ENCODE data around the gene CHN1. TPM values are rescaled to one million over a fixed set of nuclear protein-coding genes. Genes with fewer than 3 reads are reported as not detected.

Gene CHN1
- total and polyA plus RNA-seq, 2 of the 8 experiments (the other 6 are each of a cell fraction or from before 2014, with no cell fraction given) = 54.0 to 65.7 TPM

GRCh38 chr2:174863183-174863582 is 142.0 kb downstream of the CHN1 start:
- no peak for DNase-seq (ENCODE audit: low read depth in 1 of 2, low spot score in 2 of 2)
- H3K4ac ChIP-seq (replicated peaks; ENCODE audit: insufficient read length, low read depth, low read length) = no peak overlapping the region
- no peak overlapping the region for H2BK20ac ChIP-seq (ENCODE audit: low read length)
- H2BK120ac ChIP-seq (replicated peaks; ENCODE audit: low read depth, low read length) = no peak overlapping the region
- H3K36me3 ChIP-seq (ENCODE audit: control insufficient read depth in 2 of 4, insufficient read depth in 4 of 4, low read length in 3 of 4) = no peaks in the 10 kb centered on the region
- H2AFZ ChIP-seq (ENCODE audit: low read length) = no peak overlapping the region
- H4K5ac ChIP-seq (ENCODE audit: insufficient read length, low read depth, low read length) = no peak overlapping the region
- H3K4me3 ChIP-seq (ENCODE audit: extremely low read depth in 1 of 4, insufficient read depth in 2 of 4, low read depth in 3 of 4, low read length in 4 of 4) = no peak overlapping the region
- H3K79me1 ChIP-seq (ENCODE audit: low read depth, low read length) = no peaks in the 10 kb centered on the region
- no peak overlapping the region for H4K8ac ChIP-seq (ENCODE audit: extremely low read depth, insufficient read depth, low read length)
- no peaks in the 10 kb centered on the region for H3K23me2 ChIP-seq (ENCODE audit: low read depth, low read length)
- no peak overlapping the region for H2AK5ac ChIP-seq (ENCODE audit: low read depth, low read length)
- H3K18ac ChIP-seq (ENCODE audit: extremely low read depth, low read length) = no peak overlapping the region
- no peak overlapping the region for H3K14ac ChIP-seq (ENCODE audit: insufficient read length)
- WGBS, 2 experiments (ENCODE audit: extremely low coverage in 1 of 2, insufficient coverage in 1 of 2, insufficient read length in 1 of 2, insufficient replicate concordance in 2 of 2, low coverage in 1 of 2, low lambda C conversion rate in 2 of 2, missing lambda C conversion rate in 1 of 2) = 93% methylated on average over 1 of the region's 1 CpG; no CpG with 5 or more reads in 1 of the 2 experiments
- H3K4me2 ChIP-seq (ENCODE audit: insufficient read depth in 1 of 2, low read depth in 2 of 2, low read length in 2 of 2) = no peak overlapping the region
- H3K4me1 ChIP-seq (replicated peaks in 1 of 4; ENCODE audit: control insufficient read depth in 3 of 4, insufficient read depth in 4 of 4, low read length in 3 of 4) = peaks cover 0 to 9% (median 3%) of the 10 kb centered on the region in 4 experiments; a peak in 2 of 7 replicates
- ChIA-PET CTCF (ENCODE audit: partially characterized antibody) (no interaction called here), POLR2A (ENCODE audit: partially characterized antibody) (no interaction called here)
- H3K27ac ChIP-seq (ENCODE audit: low read depth, low read length) = no peak overlapping the region
- H3K23ac ChIP-seq (ENCODE audit: insufficient read length) = no peak overlapping the region
- peaks cover 0 to 8% of the 10 kb centered on the region in 2 experiments; a peak in 1 of 4 replicates for H3K79me2 ChIP-seq (ENCODE audit: control insufficient read depth in 1 of 2, insufficient read depth in 2 of 2, low read length in 2 of 2)
- H3K9ac ChIP-seq (replicated peaks in 1 of 4; ENCODE audit: extremely low read depth in 1 of 4, low read depth in 3 of 4, low read length in 3 of 4) = no peak overlapping the region
- H4K20me1 ChIP-seq (replicated peaks in 1 of 2; ENCODE audit: control insufficient read depth in 1 of 2, insufficient read depth in 2 of 2, low read length in 2 of 2) = no peaks in the 10 kb centered on the region
- H3K56ac ChIP-seq (replicated peaks; ENCODE audit: insufficient read length, low read depth, low read length) = no peak overlapping the region
- H2BK15ac ChIP-seq (ENCODE audit: low read length) = no peak overlapping the region
- no peaks in the 10 kb centered on the region for H3K9me3 ChIP-seq (ENCODE audit: insufficient read depth in 2 of 2, low read depth in 1 of 2, low read length in 1 of 2)
- no peak overlapping the region for H2BK5ac ChIP-seq (ENCODE audit: low read depth, low read length)
- no peak overlapping the region for H2BK12ac ChIP-seq (ENCODE audit: low read depth, low read length)
- no peaks in the 10 kb centered on the region for H3K27me3 ChIP-seq (replicated peaks in 1 of 4; ENCODE audit: control insufficient read depth in 3 of 4, extremely low read depth in 1 of 4, insufficient read depth in 3 of 4, low read length in 3 of 4)
- H4K91ac ChIP-seq (replicated peaks; ENCODE audit: insufficient read length, low read length) = no peak overlapping the region
- FAIRE-seq = no peak
- TF ChIP-seq POLR2A (IDR thresholded peaks at IDR 0.05; ENCODE audit: control extremely low read depth in 1 of 2, low read depth in 2 of 2, low read length in 2 of 2) (no peak), TEAD4 (IDR thresholded peaks at IDR 0.05; ENCODE audit: low read depth, low read length) (no peak), CHD2 (IDR thresholded peaks at IDR 0.05; ENCODE audit: low read length) (no peak), FOSL1 (IDR thresholded peaks at IDR 0.05; ENCODE audit: insufficient read depth, low read depth, low read length) (no peak), JUN (IDR thresholded peaks at IDR 0.05; ENCODE audit: low read depth, low read length) (no peak), RFX5 (IDR thresholded peaks at IDR 0.05; ENCODE audit: borderline replicate concordance, low read depth, low read length) (no peak), POU5F1 (IDR thresholded peaks at IDR 0.05; ENCODE audit: low read depth, low read length) (no peak), GABPA (IDR thresholded peaks at IDR 0.05; ENCODE audit: borderline replicate concordance, insufficient read depth, low read length) (no peak), TCF12 (IDR thresholded peaks at IDR 0.05; ENCODE audit: low read depth, low read length) (no peak), POLR2AphosphoS5 (IDR thresholded peaks at IDR 0.05; ENCODE audit: low read depth, low read length) (no peak), BACH1 (IDR thresholded peaks at IDR 0.05; ENCODE audit: low read length) (no peak), PHF8 (conservative IDR thresholded peaks at IDR 0.05; ENCODE audit: low read depth, low read length) (no peak)

All from H1 (cell line).